ENCODE measurements around the gene MTUS2.

Gene MTUS2

DNA sequence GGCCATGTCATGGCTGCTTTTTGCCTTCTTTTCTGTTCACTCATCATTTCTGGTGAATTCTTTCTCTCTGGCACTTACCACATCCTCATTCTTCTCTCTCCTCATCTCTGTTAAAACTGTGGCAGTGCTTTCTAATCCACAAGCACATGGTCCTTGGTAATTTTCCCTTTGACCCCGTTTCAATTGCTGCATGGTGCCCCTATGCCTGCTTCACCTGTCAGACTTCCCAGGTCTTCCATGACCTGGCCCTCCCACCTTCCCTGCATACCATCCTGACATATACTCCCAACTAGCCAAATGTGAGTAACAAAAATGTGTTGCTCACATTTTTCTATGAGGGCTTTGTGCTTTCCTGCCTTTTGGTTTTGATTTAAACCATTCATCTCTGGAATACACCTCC, 286.5 kb downstream of the MTUS2 start:
- no peak for DNase-seq (ENCODE audit: low spot score)

DNA sequence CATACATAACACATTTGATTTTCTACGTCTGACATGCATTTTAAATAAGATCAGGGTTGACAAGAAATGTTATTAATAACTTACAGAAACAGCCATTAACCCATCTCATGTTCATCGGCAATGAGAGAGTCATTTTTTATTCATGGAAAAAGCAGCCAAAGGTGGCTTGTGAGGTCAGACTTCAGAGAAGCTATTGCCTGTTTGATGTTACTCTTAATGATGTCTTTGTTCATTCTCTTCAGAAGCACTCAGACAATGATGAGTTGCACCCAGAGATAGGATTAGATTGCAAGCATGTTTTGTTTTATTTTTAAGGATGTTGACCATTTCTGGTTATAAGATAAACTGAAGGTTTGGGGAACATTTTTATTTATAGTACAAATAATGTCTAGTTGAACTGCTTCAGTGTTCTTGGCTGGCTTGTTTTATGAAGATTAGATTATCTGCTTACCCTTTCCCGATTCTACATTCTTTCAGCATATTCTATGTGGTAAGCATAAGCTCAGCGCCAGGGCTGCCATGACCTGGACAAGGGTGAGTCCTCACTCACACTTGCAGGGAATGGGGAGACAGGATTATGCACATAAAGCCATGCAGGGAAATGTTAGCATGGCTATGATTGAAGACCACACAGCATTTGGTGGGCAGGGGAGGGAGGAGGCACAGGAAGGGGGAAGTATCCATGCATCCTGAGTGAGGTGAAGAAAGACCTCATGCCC, 288.1 kb downstream of the MTUS2 start:
- DNase-seq (ENCODE audit: low spot score) = no peak

DNA sequence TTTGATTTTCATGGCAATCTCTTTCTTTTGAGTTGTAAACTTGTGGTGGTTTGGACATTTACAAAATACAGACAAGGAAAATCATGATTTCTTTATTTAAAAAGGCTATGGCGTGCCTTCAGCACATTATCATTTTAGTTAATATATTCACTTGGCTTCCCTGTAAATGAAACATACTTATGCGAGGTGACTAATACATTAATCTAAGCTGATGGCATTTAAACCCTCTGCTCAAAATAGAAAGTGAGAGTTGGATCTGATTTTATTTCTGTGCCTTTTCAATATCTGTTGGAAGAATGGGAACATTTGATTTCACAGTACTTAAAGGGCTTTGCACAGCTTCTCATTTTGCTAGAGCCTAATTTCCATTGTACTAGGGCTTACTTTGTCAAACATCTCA, 289.8 kb downstream of the MTUS2 start:
- peak; percentile 67 for DNase-seq (ENCODE audit: low spot score)

DNA sequence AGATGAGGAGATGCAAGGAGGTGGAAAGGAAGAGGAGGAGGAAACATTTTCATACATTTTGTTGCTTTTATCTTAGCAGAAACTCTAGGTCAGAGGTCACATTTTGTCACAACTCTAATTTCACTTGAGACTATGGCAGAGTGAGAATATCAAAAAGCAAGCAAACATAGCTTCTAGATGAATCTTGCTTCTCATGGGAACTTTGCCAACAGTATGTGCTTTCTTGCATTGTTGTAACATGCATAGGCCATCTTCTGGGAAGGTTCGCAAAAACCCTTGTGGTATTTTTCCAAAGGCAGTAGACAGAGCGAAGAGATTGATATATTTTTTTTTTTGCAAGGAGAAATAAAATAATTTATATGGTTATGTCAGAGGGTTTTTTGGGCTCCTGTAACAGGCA, 291.3 kb downstream of the MTUS2 start:
- no peak for DNase-seq (ENCODE audit: low spot score)

DNA sequence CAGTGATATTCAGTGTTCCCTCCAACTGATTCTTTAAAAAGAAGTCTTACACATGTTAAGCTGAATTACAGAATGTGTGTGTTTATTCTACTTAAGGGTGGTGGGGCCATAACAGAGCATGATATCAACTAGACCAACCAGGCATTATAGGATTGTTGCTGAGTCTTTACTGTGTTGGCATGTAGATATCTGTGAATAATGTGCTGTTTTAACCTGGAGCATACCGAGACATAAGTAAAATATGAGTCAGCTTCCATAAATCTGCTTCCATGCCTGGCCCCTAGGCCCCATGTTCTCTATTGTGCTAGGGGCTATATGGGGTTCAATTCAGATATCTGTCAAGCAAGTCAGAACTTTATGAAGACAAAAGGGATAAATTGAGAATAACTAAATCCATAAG, 295.7 kb downstream of the MTUS2 start:
- no peak for DNase-seq (ENCODE audit: low spot score)

DNA sequence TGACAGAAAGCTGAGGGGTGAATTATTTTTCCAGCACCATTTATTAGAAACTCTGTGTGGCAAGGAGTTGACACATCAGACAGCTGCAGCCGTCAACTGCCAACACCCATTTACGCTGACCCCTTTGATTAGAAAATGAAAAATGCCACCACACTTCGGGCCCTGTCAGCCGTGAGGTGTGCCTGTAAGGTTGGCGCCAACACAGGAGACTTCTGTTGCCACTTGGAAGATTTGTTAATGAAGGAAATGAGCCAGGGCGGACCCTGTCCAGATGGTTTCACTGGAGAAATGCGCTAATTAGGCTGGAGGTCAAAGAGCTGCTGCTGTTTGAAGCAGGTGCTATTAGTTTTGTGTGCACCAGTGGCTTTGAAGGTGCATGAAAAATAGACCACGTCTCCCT, 297.5 kb downstream of the MTUS2 start:
- DNase-seq (ENCODE audit: low spot score) = no peak

DNA sequence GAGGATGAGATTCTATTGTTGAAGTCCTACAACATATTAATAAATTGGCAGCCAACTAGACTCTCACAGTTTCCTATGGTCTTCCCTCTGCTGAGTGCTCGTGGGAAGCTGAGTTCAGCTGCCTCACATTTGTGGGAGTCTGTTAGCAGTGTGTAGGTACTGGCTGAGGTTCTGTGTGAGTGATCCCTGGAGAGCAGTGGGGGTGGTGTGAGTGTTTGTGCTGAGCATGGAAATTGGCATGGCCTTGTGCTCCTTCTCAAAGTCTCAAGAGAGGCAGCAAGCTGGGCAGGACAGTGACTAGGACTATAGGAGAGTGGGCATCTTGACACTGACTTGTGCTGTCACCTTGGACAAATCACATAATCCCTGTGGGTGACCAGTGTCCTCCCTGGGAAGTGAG, 298.3 kb downstream of the MTUS2 start:
- DNase-seq (ENCODE audit: low spot score) = no peak

DNA sequence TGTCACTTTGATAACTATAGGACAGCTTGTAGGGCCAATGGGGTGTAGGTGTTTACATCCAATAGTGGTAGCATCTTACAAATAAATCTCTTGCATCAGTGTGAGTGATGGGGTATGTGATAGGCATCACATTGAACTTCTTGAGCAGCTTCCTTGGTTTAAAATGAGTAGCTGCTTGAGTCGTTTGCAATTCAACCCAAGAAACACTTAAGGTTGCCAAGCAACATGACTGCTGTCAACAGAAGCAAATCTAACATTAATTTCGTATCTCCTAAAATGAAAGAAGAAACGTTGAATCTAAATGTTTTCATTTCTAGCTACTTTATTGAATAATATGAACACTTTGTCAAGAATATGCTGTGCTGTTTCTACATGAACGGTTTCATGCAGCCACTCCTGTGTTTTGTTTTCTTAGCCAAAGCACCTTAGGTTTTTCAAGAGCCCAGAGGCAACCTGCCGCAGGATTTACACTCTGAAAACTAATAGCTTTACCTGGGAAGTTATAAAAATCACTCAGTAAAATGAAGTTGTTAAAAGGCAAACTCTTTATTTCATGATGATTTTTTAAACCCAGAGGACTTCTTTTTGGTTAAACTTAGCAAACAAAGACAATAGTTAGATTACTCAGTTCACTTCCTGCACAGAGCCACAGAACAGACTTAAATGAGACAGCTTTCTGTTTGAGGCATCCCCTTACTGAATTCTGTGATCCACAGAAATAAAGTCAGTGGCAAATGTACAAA, 305.2 kb downstream of the MTUS2 start:
- no peak for DNase-seq (ENCODE audit: low spot score)

DNA sequence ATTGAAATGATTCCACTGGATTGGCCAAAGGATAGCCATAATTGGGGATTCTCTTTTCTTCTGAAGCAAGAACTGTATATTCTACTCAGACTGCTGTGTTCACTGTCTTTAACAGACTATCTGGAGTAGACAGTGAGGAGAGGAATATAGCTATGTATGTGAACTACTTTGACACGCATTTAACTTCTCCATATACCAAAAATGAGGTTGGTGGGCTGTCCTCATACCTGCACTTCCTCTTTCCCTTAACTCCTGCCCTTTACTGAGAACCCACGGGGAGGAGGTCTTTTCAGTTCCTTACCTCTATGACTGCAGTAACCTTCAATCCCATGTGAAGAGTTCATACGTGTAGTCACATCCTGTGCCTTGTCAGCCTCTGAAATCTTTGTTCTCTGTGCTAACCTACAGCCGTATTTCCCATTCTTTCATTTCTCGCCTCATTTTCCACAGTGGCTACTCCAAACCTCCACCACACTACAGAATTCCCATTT, 305.8 kb downstream of the MTUS2 start:
- DNase-seq (ENCODE audit: low spot score) = no peak

DNA sequence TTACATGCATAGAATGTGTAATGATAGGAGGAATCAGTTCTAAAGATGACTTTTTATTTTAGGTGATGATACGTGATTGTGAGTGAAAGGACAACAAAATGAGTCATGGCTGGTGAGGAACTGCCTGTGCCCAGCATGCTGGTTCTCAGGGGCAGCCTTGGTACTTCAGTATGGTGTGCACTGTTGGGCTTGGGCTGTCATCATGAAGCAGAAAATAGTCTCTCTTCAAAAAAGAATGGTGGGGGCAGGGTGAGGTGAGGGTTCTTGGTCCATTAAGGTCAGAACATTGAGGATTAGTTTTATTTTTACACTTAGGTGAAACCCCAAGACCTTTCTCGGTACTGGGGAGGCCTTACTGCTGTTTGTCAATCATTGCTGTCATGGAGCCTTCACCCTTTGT, 309.5 kb downstream of the MTUS2 start:
- DNase-seq (ENCODE audit: low spot score) = no peak

DNA sequence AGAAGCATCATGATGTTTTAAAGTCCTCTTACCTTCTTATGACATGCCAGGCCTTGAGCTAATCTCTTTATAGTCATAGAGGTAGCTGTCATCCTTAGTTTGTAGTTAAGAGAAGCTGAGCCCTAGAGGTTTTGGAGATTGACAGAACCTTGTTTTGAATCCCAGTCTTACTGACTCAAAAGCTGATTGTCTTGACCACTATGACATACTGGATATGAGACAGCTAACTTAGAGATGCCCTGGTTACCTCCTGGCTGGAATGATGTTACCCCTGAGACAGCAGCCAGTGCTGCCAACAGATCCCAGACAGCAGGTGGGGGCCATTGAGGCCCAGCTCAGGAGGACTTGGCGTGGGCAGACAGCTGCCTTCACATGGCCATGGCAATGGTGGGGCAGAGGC, 311.0 kb downstream of the MTUS2 start:
- no peak for DNase-seq (ENCODE audit: low spot score)

DNA sequence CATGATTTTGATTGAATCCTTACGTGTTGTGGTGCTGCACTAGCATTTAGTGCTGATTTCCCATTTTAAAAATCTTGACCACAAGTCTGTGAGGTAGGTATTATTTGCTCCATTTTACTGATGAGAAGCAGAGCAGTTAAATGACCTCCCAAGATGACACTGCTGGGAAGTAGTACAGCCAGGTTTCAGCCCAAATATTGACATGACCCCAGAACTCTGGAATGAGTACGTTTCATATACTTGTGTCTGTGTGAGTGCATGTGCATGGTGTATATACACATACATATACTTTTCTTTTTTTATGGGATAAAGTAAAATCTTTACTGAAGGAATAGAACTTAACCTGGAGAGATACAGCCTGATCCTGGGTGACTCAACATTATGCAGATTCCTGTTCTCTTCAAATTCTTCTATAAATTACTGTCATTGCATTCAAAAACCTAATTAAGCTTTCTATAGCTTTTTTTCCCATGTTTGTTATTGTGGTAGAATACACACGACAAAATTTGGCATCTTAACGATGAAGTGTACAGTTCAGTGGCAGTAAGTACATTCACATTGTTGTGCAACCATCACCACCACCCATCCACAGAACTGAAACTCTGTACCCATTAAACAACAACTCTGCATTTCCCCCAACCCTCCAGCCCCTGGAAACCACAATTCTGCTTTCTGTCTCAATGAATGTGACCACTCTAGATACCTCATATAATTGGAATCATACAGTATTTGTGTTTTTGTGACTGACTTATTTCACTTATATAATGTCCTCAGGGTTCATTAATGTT, 311.9 kb downstream of the MTUS2 start:
- DNase-seq (ENCODE audit: low spot score) = no peak

DNA sequence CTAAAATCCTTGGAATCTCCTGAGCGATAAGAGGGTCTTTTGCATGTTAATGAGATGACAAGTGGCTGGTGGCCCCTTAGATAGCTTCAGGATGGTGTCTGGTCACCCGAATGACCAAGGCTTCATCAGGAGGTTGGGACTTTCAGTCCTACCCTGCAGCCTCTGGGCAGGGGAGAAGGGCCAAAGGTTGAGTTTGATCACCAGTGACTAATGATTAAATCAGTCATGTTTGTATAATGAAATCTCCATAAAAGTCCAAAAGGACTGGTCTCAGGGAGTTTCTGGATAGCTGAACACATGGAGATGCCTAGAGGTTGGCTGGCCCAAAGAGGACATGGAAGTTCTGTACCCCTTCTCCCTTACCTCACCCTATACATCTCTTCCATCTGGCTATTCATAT, 316.2 kb downstream of the MTUS2 start:
- DNase-seq (ENCODE audit: low spot score) = no peak

DNA sequence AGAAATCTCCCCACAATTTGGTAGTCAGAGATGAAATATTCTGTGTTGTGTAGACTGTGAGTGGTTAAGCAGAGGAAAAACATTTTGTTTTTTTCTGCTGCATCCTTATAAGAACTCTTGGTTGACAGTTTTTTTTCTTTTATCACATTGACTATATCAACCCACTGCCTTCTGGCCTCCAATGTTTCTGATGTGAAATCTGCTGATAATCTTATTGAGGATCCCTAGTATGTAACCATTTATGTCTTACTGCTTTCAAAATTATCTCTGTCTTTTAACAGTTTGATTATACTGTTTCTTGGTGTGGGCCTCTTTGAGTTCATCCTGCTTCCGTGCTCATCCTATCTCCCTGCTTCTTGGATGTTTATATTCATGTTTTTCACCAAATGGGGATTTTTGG, 316.9 kb downstream of the MTUS2 start:
- no peak for DNase-seq (ENCODE audit: low spot score)

DNA sequence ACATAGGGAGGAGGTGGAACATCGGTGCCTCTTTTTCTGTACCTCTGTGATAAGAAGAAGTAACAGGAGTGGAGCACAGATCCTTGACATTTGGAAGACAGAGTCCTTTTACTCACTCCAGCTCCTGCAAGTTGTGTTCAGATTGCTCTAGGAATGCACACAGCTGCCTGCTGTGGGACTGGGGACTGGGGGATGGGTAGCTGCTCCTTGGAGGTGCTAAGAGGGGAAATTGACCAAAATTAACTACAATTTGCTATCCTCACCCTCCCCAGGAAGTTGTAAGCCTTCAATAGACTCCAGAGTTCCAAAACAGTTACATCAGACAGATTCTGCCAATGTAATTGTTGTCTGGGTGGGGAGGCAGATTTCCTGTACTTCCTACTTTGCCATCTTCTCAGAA, 317.9 kb downstream of the MTUS2 start:
- no peak for DNase-seq (ENCODE audit: low spot score)

DNA sequence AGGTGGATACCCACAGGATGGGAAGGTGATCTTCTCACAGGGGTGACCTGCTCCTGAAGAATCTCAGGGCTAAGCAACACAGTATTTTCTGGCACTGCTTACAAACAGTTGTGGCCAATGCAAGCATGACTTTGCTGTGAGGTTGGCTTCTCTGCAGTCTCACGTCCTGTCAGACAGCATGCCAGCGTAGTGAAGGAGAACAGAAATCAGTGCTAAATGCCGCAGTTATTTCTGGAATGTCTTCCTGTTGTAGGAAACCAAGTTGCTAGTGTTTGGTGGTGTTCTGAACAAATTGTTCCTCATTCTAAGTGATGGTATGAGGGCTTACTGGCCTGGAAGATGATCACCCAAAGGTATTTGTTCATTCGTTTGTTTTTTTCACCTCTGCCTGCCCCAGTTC, 320.1 kb downstream of the MTUS2 start:
- no peak for DNase-seq (ENCODE audit: low spot score)

DNA sequence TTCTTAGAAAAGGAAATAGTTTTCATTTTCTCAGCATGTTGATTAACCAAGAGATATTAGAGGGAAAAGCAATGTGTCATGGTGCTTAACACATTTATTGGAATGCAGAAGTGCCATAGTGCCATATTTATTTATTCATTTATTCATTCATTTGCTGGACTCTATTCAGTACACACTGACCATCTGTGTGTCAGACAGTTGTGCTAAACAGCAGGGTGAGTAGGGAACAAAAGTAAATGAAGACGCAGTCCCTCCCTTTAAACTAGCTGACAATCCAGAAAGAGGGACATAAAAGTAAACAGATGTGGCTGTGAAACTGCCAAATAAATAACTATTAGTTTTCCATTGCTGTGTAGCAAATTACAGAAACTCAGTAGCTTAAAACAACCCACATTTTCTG, 323.7 kb downstream of the MTUS2 start:
- DNase-seq (ENCODE audit: low spot score) = no peak

DNA sequence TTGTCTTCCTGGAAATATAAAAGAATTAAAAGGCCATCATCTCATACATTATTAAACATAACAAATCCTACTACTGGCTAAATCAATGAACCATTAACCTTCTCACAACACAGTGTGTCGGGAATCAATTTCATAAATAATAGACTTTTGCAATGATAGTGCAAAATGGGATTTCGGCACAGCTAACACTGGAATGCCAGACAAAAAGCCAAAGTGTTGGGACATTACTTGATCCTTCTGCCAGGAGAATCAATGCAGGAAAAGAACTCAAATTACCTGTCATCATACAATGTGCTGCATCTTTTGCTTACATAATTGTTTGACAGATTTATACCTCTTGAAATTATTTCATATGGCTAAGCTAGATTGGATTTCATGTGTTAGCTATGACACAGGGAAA, 334.3 kb downstream of the MTUS2 start:
- no peak for DNase-seq (ENCODE audit: low spot score)

DNA sequence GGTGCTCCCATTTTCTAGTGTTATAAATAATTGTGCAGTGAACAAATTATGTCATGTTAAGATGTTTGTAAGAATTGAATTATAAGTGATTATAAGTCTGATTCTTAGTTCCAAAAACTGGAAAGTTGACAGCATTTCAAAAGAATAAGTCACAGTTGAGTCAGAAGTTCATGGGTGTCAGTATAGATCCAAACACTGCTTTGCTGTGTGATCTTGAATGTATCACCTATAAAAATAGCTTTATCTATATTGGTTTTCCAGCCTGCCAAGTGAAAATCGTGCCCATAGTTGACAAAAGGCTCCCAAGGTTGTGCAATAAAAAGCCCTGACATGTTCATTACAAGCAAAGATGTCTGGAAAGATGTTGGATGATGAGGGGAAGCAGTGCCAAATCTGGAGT, 336.0 kb downstream of the MTUS2 start:
- no peak for DNase-seq (ENCODE audit: low spot score)

DNA sequence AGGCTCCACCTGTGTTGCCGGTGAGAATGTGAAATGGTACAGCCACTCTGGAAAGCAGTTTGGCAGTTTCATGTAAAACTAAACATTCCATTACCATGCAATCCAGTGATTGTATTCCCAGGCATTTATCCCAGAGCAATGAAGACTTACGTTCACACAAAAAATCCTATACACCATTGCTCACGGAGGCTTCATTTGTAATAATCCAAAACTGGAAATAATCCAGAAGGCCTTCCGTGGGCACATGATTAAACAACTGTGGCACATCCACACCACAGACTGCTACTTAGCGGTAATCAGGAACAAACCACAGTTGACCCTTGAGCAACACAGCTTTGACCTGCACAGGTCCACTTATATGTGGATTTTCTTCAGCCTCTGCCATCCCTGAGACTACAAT, 339.7 kb downstream of the MTUS2 start:
- DNase-seq (ENCODE audit: low spot score) = no peak

DNA sequence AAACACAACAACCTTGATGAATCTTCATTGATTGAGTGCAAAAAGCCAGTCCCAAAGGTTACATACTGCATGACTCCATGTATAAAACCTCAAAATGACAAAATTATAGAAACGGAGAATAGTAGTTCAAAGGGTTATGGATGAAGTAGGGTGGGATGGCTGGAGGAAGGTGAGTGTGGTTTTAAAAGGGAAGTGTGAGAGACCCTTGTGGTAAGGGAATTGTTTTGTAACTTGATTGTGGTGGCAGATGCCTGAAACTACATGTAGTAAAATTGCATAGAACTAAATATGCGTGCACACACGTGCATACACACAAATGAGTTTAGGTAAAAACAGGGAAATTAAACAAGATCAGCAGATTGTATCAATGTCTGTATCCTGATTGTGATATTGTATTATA, 340.7 kb downstream of the MTUS2 start:
- no peak for DNase-seq (ENCODE audit: low spot score)

DNA sequence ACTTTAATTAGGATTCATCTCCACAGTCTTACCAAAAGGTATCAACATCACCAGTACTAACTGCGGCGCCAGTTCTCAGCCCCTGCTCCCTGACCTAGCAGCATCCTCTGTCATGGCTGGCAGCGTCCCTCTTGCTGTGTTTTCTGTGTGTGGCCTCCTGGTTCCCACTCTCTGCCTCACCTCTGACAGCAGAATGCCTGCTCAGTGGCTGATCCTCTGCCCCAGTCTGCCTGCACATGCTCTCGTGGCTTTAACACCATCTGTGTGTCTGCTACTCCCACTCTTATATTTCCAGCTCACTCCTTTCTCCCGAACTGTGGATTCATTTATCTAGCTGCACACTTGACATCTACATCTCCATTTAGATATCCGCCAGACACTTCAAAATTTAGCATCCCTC, 341.5 kb downstream of the MTUS2 start:
- no peak for DNase-seq (ENCODE audit: low spot score)

DNA sequence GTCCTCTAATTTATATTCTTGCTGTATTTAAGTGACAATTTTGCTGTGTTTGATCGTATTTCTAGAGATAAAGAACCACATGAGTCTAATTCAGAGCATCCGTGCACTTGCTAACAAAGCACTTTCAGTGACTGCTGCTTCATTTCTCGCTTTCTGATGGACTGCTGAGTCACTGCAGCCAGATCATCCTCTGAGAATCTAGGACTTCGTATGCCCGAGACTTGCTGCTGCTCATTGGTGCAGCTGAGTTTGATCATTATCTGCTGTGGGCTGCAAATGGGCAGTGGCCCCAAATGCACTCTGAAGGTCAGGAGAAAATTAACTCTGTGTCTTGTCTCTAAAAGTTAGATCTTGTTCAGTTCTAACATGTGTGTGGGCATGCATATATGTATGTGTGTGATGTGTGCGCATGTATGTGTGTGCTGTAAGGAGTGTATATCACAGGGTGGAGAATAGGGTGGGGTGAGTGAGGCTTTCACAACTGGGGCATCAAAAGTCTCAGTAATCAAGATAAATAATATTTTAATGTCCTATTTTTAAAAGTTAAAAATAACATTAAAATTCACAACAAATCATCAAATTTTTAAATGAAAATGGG, 342.6 kb downstream of the MTUS2 start:
- no peak for DNase-seq (ENCODE audit: low spot score)
